GM13977 (cell line): ENCODE results near the gene C2CD4A.

Experiments
- DNase-seq: peaks from one replicate; pipeline ENCODE4 v3.0.0; 2012; ENCODE audit warnings: low spot score
- in situ Hi-C: fragments of 300-500 bp; cut with MboI; formaldehyde crosslinking; loops from one replicate; pipeline ENCODE4 v1.12.0; 2022; ENCODE audit warnings: low sequenced_read_pairs, low pct_unique_long_range_greater_than_20kb, mixed read lengths, inconsistent platforms; ENCODE audit not compliant: unreplicated experiment
- TF ChIP-seq, protein P1 (sequence below): IDR thresholded peaks from 2 replicates; pipeline ENCODE4 v1.5.1; 2012; ENCODE audit warnings: mild to moderate bottlenecking, control low read depth; ENCODE audit not compliant: insufficient read depth; ENCODE audit errors: extremely low read depth, missing control alignments

Gene C2CD4A

DNA sequence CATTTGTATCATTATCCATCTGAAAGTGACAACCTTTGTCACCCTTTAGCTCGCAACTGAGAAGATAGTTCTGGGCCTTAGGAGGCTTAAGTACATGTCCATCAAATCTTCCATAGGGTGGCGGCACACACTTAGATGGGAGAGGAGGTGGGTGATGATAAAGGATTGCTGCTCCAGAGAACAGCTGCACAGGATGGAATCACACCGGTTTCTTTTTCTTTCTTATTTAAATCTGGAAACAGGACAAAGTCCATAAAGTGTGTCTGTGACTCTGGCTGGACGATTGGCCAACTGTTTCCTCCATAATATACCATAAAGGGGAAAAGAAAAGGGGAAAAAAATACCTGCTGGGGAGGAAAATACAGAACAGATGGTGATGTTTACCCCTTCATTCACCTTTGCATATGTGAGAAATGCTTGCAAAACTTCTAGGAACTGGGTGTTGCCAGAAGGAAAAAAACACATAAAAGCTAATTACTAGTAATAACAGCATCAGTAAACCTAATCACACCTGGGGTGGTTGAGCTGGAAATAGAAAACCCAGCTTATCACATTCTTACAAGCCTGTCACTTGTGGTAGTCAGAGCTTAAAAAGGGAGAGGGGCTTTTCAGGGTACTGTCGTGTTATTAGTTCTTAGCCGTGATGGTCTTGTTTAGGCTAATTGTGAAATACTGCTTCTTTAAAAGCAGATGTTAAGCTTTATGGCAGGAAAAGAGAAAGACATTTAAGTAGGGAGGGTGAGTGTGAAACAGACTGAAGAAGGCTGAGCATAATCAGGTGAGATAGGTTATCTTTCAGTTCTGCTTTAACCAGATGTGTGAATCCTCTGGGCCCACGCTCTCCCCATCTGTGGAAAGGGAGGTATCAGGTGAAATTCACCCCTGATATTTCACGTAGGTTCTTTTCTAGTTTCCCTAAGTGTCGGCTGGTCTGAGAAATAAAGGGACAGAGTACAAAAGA, 16.7 kb downstream of the C2CD4A start:
- DNase-seq, result no peak
- in situ Hi-C loops, result no loop called here
- TF ChIP-seq, protein P1, sequence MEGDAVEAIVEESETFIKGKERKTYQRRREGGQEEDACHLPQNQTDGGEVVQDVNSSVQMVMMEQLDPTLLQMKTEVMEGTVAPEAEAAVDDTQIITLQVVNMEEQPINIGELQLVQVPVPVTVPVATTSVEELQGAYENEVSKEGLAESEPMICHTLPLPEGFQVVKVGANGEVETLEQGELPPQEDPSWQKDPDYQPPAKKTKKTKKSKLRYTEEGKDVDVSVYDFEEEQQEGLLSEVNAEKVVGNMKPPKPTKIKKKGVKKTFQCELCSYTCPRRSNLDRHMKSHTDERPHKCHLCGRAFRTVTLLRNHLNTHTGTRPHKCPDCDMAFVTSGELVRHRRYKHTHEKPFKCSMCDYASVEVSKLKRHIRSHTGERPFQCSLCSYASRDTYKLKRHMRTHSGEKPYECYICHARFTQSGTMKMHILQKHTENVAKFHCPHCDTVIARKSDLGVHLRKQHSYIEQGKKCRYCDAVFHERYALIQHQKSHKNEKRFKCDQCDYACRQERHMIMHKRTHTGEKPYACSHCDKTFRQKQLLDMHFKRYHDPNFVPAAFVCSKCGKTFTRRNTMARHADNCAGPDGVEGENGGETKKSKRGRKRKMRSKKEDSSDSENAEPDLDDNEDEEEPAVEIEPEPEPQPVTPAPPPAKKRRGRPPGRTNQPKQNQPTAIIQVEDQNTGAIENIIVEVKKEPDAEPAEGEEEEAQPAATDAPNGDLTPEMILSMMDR, result no peak

DNA sequence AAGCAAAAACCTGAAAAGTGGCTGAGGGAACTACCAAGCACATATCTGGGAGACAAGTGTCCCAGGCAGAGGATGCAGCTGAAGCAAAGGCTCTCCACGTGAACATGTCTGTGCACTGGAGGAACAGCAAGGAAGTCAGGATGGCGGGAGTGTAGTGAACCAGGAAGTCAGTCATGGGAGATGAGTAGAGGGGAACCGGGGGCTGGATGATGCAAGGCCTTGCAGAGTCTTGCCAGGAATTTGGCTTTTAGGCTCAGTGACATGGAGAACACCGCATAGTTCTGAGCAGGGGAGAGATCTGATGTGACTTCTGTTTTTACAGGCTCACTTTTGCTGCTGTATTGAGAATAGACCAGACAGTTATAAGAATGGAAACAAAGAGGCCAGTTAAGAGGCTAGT, 19.0 kb downstream of the C2CD4A start:
- TF ChIP-seq, protein P1, result no peak
- DNase-seq, result no peak
- in situ Hi-C loops, result no loop called here

DNA sequence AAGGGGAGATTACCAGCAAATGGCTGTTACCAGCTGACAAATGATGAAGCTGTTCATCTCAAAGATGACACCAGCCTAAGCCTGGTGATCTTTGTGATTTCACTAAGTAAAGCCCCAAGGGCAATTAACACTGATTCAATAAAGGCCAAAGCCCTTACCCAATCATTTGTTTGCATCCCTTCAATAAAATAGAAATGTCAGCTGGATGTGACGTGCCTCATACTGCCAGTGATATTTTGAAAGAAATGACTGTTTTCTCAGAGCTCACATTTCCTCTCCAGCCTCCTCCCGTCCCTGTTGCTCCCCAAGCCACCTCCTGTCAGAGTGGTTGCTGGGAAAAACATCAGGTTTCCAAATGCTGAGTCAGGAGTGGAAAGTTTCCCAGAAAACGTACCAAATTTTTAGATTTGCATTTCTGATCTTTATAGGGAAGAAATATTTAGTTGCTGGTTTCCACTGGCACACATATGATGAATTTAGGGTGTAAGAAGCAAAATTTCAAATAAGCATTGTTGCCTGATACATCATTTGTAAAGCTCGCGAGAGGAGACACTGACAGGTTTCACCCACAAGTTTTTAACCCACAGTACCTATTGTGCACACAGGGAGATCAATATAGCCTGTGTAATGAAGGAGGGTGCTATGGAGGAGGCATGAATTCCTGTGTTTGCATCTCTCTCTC, 21.0 kb downstream of the C2CD4A start:
- in situ Hi-C loops, result no loop called here
- TF ChIP-seq, protein P1, result no peak
- no peak for DNase-seq

DNA sequence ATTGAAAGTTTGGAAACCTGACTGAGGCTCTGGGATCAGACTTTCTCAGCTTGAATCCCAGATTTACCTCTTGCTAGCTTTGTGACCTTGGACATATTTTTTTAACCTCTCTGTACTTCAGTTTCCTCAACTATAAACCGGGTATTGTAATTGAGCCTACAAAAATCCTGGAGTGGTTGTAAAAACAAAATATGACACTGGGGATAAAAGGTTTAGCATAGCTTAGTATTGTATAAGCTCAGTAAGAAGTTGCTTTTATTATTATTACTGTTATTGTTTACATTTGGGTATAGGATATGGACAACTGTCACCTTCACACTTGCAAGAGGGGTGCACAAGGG, 21.5 kb downstream of the C2CD4A start:
- TF ChIP-seq, protein P1, result no peak
- in situ Hi-C loops, result no loop called here

DNA sequence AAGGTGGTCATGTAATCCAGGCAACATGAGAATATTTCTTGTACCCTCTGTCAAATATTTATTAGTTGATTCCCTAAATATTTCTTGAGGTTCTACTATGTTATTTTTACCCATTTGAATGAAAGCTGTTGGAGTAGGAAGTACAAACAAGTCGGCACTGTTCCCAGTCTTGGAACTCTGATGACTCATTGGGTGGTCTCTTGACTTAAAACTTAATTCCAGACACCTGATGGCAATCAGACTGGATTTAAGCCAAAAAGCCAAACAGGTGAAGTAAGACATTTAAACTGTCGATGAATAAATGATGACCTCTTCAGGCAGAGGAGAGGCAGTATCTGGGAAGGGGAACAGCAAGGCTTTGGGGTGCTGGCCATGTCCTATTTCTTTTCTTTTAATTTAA, 22.8 kb downstream of the C2CD4A start:
- TF ChIP-seq, protein P1, result no peak
- in situ Hi-C loops, result no loop called here
- no peak for DNase-seq

More for the DNA sequence above, 21.5 kb downstream of the C2CD4A start:
- no peak for DNase-seq

DNA sequence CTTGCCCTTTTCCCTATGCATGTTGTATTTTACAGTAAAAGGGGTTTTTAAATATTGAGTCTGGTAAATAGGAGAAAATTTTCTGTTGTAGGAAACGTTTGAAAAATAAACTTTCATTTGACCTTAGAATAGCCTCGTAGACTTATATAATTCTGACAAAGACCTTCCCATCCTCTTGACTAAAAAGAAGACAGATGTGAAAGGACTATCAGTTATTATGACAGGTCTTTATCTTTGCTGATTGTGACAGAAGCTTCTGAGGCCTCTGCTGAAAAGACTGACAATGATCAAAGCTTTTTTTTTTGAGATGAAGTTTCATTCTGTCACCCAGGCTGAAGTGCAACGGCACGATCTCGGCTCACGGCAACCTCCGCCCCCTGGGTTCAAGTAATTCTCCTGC, 24.2 kb downstream of the C2CD4A start:
- no peak for DNase-seq
- TF ChIP-seq, protein P1, result no peak
- in situ Hi-C loops, result no loop called here
